GM12873 (cell line): ENCODE measurements around the gene HLA-DRB1.
A peak's percentile ranks its signal among the peaks of the same experiment; 100 is the strongest.

Experiments
- TF ChIP-seq, protein P1 (sequence below): IDR thresholded peaks from 2 replicates; pipeline ENCODE4 v1.5.1; 2012; ENCODE audit warnings: low read depth, mild to moderate bottlenecking, moderate library complexity, low read length, control low read depth; ENCODE audit not compliant: insufficient read depth; ENCODE audit errors: missing control alignments

The HLA-DRB1 gene

DNA sequence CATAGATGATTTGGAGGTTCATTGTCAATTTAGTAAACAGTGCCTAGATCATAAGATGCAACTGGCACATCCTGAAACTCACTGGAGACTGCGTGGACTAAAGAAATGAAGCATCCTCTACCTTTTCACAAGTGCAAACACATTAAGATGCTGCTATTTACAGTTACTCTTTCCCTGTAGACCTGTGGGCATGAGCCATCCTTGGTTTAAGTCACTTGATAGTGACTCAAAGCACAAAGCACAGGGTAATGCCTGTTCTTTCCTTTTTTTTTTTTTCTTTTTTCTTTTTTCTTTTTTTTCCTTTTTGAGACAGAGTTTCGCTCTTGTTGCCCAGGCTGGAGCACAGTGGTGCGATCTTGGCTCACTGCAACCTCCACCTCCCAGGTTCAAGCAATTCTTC is 37.6 kb upstream of the HLA-DRB1 start:
- TF ChIP-seq, protein P1, sequence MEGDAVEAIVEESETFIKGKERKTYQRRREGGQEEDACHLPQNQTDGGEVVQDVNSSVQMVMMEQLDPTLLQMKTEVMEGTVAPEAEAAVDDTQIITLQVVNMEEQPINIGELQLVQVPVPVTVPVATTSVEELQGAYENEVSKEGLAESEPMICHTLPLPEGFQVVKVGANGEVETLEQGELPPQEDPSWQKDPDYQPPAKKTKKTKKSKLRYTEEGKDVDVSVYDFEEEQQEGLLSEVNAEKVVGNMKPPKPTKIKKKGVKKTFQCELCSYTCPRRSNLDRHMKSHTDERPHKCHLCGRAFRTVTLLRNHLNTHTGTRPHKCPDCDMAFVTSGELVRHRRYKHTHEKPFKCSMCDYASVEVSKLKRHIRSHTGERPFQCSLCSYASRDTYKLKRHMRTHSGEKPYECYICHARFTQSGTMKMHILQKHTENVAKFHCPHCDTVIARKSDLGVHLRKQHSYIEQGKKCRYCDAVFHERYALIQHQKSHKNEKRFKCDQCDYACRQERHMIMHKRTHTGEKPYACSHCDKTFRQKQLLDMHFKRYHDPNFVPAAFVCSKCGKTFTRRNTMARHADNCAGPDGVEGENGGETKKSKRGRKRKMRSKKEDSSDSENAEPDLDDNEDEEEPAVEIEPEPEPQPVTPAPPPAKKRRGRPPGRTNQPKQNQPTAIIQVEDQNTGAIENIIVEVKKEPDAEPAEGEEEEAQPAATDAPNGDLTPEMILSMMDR = no peak

DNA sequence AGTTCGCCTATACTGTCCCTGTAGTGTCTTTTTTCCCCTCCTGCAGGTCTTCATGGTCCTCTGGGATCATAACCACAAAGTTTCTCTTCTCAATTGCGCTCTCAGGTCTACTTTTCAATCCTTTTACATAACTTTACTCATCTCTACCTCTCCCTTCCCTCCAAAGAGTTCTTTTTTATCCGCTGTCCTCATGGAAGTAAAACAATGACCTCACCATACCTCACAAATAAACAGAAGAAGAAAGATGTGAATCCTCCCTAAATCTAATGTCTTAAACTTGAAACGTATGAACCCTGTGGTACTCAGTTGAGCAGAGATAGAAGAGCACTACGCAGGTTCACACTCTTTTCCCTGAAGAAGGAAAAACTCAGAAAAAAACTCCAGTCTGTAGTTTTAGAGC is 35.5 kb upstream of the HLA-DRB1 start:
- TF ChIP-seq, protein P1 = no peak

DNA sequence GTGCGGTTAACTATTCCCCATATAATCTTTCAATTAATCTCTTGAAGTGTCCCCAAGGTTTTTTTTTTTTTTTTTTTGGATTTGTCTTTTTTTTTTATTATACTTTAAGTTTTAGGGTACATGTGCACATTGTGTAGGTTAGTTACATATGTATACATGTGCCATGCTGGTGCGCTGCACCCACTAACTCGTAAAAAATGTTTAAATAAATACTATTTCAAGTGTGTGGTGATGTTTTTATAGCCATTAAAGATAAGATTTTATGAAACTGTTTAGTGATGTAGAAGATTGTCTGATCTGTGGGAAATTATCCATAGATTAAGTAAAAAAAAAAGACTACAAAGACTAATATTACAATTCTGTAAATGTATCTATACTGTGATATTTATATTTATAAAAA is 34.9 kb upstream of the HLA-DRB1 start:
- TF ChIP-seq, protein P1 = no peak

DNA sequence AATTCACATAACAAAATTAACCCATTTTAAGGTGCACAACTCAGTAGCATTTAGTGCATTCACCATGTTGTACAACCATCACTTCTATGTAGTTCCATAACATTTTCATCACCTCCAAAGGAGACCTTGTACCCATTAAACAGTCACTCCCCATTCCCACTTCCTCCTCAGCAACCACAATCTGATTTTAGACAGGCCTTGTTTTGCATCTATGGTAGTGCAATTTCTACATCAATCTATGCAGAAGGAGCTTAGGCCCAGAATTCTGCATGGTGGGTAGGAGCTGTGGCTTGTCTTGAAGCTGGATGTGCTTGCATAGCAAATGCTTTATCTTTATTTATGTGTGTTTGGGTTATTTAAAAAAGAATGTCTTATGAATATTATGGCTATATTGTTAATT is 34.0 kb upstream of the HLA-DRB1 start:
- TF ChIP-seq, protein P1 = no peak

DNA sequence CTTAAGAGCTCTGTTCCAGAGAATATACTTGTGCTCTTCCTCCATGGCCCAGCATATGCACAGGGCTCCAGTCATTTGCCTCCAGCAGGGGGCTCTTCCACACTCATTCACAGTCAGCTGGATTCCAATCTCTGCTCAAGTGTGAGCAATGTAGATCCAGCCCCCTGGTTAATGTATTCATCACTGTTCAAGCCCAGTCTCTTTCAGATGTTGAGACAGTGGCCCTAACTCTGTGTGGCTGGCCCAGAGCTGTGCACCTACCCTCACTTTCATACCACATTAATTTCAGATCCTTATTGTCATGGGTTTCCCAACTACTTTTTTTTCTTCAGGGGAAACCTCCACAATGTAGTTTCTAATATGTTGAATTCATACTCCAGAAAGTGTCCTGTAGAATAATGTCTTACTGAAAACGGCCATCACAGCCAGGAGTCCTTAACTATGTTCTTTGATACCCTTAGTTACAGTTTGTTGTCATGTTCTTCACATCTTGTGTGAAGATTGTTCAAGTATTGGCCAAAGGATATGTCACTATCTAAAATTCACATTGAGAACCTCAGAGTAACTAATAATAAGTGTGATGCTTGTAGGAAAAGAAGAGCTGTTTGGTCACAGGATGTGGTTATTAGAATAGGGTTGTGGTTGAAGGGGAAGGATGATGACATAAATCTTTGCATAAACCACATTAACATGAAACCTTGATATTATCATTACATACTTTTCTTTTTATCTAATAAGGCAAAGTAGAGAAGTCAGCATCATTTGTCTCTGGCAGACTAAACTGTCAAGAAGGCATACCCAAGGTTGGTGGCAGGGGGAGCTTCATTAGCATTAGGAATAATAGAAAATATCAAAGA is 33.1 kb upstream of the HLA-DRB1 start:
- TF ChIP-seq, protein P1 = peak; percentile 87

DNA sequence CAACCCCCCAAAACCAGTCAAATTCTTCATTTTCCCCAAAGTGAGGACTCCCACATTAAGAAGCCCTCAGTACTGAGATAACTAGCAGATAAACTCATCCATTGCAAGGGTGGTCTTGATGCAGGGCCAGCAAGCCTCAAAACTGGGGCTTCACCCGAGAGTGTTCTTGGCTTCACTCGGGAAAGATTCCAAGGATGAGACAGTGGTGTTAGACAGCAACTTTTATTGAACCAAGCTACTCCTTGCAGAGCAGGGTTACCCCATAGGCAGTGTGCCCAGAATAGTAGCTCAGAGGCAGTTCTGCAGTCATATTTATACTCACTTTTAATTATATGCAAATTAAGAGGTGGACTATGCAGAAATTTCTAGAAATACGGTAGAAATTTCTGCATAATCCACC is 31.7 kb upstream of the HLA-DRB1 start:
- TF ChIP-seq, protein P1 = no peak

DNA sequence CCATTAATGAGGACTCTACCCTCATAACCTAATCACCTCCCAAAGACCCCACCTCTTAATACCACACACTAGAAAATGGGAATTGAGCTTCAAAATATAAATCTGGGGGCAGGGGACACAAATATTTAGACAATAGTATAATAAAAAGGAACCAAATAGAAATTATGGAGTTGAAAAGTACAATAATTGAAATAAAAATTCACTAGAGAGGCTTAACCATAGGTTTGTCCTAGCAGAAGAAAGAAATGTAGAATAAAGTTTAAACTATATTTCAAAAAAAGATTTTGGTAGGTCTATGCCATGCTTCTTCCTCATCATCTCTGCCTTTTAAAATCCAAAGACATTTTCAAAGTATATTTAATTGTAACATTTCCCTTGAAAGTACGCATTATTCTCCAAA is 28.1 kb upstream of the HLA-DRB1 start:
- TF ChIP-seq, protein P1 = no peak
